NCI-H524 treated with DMSO at 0.1 percent for 48 hours (cell line): ENCODE results near the gene CWC27.
"Not testable (repeated sequence)": the region's sequence is repeated elsewhere in the genome, so short reads cannot be mapped to it uniquely, and the experiment has no call there.

ENCODE experiments used
- DNase-seq: peaks from one replicate; lab custom pipeline; 2025; lab: John Stamatoyannopoulos, UW

CWC27 gene

DNA sequence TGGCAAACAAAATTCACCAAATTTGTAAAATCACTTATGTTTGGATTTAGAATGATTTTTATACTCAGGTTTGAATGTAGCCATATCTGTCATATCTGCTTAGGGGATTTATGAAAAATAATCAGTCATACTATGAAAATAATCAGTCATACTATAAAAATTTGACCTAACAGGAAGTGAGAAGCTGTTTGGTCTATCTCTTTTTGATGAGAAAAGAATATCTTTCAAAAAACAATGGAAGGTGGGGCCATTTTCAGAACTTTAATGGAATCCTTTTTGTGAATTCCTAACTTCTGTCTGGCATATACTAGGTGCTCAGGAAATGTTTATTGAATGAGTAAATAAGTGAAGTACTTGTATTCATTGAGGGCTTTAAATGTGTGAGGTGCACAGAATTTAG, 70.1 kb downstream of the CWC27 start:
- no peak for DNase-seq

DNA sequence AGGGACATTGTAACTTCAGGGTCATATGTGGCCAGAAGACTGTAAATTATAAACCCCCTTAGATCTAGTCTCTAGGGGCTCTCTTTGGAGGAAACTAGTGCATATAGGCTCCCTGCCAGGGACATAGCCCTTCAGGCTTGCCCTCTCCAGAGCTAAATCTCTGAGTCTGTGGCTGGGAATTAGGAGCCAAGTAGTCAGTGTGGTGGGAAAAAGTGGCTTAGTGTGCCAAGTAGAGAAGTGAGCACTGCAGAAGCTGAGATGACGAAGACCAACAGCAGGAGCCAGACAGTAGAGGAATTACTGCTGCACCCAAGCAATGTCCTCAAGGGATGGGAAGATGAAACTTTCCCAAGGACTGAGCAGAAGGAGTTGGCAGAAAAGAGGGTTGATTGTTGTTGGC, 71.2 kb downstream of the CWC27 start:
- DNase-seq = no peak

DNA sequence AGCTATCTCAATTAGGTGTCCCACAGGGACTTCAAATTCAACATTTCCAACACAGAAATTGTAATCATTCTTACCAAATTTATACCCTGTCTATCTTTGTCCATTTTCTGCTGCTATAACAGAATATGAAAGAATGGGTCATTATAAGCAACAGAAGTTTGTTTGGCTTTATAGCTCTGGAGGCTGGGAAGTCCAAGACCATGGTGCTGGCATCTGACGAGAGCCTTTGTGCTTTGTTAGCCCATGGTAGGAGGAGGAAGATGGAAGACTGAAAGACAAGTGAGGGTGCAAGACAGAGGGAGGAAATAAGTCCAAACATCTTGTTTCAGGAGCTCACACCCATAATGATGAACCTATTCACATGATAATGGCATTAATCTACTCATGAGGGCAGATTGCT, 72.2 kb downstream of the CWC27 start:
- no peak for DNase-seq

DNA sequence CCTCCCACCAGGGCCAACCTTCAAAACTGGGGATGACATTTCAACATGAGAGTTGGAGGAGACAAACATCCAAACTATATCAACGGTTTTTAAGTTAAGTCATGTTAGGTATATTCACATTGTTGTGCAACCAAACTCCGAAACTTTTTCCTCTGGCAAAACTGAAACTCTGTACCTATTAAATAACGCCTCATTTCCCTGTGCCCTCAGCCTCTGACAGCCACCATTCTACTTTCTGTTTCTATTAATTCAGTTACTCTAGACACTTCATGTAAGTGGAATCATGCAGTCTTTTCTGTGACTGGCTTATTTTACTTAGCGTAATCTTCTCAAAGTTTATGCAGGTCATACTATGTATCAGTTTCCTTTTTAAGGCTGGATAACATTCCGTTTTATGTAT, 85.0 kb downstream of the CWC27 start:
- no peak for DNase-seq

DNA sequence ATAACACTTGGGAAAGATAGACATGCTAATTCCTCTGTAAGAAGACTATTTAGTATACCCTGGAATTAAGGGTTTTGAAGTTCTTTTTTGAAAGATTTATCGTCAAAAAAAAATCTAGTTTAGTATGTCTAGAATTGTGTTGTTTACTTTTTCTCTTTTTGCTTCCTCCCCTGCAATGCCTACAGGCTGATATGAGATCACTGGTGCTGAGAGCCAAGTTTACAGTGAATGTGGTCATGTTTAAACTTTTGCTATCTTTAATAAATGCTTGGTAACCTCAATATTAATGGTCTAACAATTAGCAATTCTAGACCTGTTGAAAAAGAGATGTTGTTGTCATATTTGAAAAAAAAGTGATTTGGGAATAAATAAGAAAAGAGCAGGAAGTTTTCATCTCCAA, 86.1 kb downstream of the CWC27 start:
- DNase-seq = no peak

DNA sequence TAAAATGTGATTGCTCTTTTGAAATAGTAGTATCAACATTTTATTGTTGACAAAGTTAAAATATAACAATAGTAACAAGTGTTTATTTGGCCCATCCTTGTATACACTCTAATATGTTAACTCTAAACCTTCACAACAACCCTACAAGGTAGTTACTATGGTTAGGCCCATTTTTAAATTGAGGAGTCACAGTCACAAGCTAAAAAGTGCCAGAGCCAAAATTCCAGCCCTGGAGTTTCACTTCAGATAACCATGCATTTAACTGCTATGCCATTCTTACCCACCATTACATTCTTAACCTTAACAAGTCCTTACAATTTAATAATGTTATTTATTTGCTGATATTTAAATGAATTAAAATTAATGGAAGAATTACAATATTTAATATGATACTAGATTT, 91.2 kb downstream of the CWC27 start:
- DNase-seq = no peak

DNA sequence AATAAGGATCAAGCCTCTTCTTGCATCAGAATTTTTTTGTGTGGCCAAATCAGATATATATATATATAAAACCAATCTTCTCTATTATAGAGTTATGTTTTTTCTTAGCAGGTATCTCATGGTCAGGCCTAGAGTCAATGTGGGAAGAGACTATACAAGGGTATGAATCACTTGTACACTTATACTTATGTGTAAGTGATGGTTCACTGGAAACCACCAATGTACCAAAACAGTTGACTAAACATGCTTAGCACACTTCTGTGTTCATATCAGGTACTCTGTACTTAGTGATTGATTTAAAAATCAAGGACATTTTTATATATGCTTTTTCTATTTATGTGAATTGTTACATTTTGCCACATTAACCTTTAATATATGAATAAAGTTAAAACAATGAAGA, 92.6 kb downstream of the CWC27 start:
- DNase-seq = no peak

DNA sequence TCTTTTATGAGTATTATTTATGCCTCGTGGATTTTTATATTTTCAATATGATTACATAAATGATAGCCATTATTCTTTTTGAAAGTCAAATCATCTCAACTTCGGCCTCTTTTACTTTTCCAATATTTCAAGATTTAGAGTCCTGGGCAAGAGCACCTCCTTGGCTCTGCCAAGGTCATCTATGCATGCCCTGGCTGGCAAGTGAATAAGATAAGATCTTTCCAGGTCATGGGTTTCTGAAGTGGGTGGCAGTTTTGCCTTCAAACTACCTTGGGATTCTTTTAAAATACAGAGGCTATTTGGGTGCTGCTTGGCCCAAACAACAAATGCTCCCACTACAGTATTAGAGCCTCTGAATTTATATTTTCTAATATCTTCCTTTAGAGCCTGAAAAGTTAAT, 95.4 kb downstream of the CWC27 start:
- no peak for DNase-seq

DNA sequence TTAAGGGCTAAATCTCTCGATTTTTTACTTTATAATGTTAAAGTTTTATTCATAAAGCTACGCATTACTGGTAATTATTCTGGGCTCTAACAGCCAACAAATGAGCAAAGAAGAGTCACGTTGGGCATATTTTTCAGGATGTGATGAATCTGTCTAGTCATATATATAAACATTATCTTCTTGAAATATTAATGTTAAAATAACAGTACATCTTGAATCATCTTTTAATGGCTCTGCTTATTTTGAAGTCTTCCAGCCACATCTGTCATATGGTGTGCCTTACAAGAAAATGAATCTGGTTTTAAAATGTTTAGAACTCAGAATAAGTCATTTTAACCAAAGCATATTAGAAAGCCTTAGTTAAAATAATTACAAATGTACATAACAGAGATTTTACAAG, 96.9 kb downstream of the CWC27 start:
- DNase-seq = no peak

DNA sequence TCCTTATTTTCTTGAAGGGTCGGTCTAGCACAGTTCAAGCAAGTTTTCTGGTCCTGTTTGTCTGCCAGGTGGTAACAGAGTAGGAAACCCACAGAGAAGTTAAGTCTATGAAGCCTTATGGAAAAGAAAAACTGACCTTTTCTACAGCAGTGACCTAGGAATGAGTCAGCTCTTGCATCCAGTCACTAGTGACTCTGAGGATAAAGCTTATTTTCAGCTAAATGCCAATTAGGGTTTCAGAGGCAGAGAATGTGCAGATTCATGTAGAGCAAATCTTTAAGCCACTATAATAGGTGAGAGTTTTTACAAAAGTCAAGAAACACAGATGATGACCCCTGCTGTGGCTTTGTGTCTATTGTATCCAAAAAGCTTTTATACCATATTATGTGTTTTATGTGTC, 100.7 kb downstream of the CWC27 start:
- DNase-seq = no peak

DNA sequence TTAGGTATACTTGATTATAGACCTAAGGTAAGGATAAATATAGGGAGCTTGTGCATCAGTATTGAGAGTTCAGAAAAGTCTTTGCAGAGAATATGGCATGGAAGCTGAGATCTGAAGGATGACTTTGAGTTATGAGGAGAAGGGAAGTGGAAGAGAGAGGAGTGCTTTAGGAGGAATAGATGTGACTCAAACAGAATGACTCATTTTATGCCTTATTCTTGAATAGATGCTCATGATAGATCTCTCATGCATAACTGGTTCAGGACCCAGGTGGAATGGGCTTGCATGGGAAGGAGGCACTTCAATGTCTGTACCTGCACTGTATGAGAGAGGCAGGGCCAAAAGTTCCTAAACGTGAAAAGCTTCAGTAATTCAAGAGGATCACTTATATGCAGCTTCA, 103.3 kb downstream of the CWC27 start:
- DNase-seq = no peak

DNA sequence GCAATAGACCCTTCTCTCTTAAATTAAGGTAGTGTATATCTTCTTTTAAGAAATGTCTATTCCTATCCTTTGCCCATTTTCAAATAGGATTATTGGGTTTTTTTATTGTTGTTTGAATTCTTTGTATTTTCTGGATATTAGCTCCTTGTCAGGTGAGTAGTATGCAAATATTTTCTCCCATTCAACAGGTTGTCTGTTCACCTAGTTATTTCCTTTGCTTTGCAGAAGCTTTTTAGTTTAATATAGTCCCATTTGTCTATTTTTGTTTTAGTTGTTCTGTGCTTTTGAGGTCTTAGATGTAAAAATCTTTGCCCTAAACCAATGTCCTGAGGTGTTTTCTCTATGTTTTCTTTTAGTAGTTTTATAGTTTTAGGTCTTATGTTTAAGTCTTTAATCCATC, 104.7 kb downstream of the CWC27 start:
- DNase-seq = no peak

DNA sequence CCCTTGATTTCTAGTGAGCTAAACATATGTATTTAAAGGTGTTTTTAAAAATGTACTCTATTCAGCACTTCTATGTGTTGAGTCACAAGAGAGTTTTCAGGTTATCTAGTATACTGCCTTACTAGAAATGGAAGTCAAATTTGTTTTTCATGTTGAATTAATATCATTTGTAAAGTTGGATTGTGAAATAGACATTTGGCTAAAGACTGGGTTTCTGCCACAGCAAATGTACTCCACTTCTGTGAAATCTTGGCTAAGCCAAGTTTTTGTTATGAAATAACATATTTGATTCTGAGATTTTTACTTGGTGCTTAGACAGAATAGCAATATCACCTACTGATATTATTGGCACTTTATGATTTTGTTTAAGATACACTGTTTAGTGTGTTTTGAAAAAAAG, 106.0 kb downstream of the CWC27 start:
- no peak for DNase-seq

DNA sequence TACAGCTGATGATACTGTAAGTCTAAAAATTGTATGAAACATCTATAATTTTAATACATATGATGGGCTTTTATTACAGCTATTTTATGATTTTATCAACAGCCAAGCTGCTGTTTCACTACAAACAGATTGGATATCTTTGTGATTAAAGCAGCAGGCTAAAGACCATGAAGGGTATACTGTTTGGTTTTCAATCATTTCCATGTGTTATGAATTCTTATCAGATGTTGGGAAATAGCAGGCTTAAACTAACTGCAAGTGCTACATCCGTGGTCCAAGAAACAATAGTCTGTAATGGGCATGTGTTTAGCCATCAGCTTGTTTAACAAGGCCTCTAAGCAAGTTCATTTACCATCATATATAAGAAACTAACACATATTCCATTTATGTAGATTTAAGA, 107.5 kb downstream of the CWC27 start:
- no peak for DNase-seq

DNA sequence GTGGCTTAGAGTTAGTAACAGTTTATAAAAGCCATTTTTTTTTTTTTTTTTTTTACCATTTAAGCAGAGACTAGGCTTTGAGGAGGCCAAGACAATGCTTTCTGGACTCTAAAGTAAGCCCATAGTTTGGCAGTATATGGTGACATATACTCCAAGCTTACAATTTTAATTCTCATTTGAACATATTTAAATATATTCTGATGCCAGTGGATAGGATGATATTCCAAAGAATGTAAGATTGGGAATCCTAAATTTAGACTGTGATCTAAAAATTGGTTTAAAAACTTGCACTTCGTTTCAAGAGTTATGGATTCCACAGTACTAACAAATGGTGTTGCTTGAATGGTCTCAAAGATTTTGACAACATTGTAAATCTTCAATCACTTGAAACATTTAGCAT, 112.1 kb downstream of the CWC27 start:
- DNase-seq = no peak

DNA sequence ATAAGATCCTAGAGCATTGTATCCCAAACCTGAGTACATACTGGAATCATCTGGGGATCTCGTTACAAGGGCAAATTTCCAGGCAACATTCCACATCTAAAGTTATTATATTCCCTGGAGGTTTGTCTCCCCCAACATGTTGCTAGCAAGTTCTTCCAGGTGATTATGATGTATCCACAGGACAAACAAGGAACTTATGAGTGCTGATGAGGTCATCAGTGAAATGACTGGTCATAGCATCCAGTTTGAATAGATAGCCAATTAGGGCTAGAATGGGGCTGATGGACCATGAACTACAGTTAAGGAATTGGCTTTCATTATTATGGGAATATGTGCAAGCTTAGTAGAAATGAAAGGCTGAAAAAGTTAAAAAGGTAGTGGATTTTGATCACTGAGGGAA, 115.2 kb downstream of the CWC27 start:
- no peak for DNase-seq

DNA sequence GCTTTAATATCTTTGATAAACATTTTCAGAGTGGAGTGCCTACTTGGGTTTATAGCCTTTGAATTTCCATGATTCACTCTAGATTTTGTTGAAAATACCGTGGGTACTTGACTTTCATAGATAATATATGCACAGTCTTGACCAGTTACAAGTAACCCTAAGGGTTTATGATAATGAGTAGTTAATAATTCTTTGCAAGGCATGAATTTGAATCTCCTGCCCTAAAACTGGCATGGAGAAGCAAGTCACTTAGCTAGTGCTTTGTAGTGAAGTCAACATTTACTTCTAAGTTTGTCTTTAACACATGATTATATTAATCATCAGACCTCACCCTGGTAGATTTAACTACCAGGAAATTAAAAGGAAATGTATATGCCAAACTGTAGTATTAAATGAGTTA, 115.8 kb downstream of the CWC27 start:
- DNase-seq = no peak

DNA sequence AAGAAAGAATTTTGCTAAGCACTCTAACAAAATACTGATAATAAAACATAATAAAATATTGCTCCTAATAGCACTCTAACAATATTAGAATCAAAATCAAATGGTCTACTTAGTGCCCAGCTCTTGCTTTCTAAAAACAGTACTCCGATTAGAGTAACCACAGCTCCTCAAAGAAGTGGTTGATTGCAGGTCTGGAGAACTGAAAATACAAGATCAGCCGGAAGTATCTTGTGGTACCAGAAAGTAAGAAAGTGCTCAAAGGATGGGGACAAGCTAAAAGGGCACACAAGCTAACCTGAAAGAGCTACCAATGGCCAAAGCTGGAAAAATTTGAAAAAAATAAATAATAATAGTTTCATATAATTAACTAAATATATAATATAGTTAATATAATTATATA, 119.2 kb downstream of the CWC27 start:
- no peak for DNase-seq

DNA sequence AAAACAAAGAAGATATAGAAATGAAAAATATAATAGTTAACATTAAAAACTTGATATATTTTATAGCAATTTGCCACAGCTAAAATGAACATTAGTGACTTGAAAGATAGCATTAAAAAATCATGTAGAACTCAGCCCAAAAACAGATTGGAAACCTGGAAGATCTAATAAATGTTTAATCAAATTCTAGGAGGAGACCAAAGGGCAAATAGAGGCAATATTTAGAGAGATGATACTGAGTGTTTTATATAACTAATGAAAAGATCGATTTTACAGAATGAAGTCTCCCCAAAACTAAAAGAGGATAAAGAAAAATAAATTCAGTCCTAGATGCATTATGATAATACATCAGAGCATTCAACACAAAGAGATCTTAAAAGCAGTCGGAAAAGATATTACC, 127.0 kb downstream of the CWC27 start:
- DNase-seq = no peak

DNA sequence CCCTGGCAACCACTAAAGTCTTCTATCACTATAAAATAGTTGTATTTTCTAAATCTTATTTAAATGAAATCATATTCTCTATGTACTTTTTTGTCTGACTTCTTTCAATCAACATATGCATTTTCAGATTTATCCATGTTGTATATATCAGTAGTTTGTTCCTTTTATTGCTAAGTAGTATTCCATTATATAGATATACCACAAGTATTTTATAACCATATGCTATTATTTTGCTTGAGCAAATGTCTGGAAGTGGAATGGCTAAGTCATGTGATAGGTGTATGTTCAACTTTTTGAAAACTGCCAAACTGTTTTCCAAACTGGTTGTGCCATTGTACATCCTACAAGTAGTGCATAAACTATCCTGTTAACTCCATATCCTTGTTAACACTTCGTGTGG, 131.1 kb downstream of the CWC27 start:
- no peak for DNase-seq

DNA sequence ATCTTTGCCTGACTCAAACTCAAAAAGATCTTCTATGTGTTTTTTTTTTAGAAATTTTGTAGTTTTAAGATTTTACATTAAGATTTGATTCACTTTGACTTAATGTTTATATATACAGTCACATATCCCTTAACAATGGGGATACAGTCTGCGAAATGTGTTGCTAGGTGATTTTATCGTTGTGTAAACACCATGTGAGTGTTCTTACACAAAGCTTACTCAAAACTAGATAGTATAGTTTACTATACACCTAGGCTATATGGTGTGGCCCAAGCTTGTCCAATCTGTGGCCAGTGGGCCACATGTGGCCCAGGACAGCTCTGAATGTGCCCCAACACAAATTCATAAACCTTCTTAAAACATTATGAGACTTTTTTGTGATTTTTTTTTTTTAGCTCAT, 131.9 kb downstream of the CWC27 start:
- DNase-seq = no peak

DNA sequence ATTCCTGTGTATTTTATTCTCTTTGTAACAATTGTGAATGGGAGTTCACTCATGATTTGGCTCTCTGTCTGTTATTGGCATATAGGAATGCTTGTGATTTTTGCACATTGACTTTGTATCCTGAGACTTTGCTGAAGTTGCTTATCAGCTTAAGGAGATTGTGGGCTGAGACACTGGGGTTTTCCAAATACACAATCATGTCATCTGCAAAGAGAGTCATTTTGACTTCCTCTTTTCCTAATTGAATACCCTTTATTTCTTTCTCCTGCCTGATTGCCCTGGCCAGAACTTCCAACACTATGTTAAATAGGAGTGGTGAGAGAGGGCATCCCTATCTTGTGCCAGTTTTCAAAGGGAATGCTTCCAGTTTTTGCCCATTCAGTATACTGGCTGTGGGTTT, 138.7 kb downstream of the CWC27 start:
- DNase-seq = not testable (repeated sequence)

DNA sequence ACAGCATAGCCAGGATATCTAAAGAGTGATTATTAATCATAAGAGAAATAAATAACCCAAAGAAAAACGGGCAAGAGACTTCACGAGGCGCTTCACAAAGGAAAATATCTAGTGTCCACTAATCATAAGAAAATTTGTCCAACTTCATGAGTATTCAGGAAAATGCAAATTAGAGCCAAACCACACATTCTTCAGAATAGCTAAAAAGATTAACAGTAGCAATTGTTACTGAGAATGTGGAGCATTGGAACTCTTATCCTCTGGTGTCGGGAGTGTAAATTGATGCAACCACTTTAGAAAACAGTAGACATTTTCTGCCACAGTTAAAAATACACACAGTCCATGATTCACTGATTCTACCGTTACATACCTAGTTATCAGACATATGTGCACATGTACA, 145.7 kb downstream of the CWC27 start:
- no peak for DNase-seq

DNA sequence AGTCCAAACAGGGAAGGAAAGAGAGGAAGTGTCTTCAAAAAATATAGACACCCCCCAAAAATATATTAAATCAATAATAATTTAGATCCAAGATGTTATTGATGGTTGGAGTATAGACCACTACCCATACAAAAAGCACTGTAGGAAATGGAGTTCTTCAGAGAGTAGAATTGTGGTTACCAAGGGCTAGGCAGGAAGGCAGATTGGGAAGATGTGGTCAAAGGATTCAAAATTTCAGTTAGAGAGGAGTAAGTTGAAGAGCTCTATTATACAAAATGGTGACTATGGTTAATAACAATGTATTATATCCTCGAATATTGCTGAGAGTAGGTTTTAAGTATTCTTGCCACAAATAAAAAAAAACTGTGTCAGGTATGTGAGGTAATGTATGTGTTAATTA, 149.4 kb downstream of the CWC27 start:
- no peak for DNase-seq

DNA sequence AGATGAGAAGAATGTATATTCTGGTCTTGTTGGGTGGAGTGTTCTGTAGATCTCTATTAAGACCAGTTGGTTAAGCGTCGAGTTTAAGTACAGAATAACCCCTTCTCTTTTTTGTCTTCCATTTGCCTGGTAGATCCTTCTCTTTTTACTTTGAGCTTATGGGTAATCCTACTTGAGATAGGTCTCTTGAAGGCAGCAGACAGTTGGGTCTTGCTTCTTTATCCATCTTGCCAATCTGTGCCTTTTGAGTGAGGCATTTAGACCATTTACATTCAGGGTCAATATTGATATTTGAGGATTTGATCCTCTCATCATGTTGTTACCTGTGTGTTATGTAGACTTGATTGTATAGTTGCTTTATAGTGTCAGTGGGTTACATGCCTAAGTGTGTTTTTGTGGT, 152.7 kb downstream of the CWC27 start:
- DNase-seq = no peak
